Measurements from ENCODE around the gene NPAS2. TPM values are rescaled to one million over a fixed set of nuclear protein-coding genes. Genes with fewer than 3 reads are reported as not detected.
A peak's percentile ranks its signal among the peaks of the same experiment; 100 is the strongest.

NPAS2 gene
- polyA plus RNA-seq, 1 of the 3 experiments (the other 2 are of a cell fraction) = 58.5 TPM

GRCh38 chr2:100975521-100975785, 155.5 kb downstream of the NPAS2 start:
- Histone ChIP-seq H2AFZ (ENCODE audit: low read depth) (no peak overlapping the region), H3K4me3 (ENCODE audit: low read depth in 2 of 2, low read length in 1 of 2) (no peak overlapping the region), H3K27ac (ENCODE audit: low read depth in 2 of 2, low read length in 1 of 2) (no peak overlapping the region), H3K36me3 (replicated peaks in 1 of 2; ENCODE audit: control insufficient read depth in 1 of 2, insufficient read depth in 2 of 2, low read length in 1 of 2) (peaks cover 19 to 55% of the 10 kb centered on the region in 2 experiments), H3F3A (replicated peaks; ENCODE audit: insufficient read depth) (peaks cover 11% of the 10 kb centered on the region), H3K9me2 (no peaks in the 10 kb centered on the region), H3K9ac (no peak overlapping the region), H3K27me3 (ENCODE audit: insufficient read depth) (no peaks in the 10 kb centered on the region), H3K4me1 (ENCODE audit: control insufficient read depth in 1 of 2, insufficient read depth in 2 of 2, low read depth in 1 of 2, low read length in 1 of 2) (peaks cover 0 to 12% of the 10 kb centered on the region in 2 experiments; a peak in 1 of 4 replicates), H3K79me2 (ENCODE audit: insufficient read depth) (no peaks in the 10 kb centered on the region), H4K20me1 (ENCODE audit: insufficient read depth) (no peaks in the 10 kb centered on the region), H3K9me3 (no peaks in the 10 kb centered on the region), H3K4me2 (no peak overlapping the region)
- 84% methylated on average over 7 of the region's 7 CpGs for WGBS (ENCODE audit: low lambda C conversion rate)
- no peak for DNase-seq
- TF ChIP-seq USF1 (IDR thresholded peaks at IDR 0.05; ENCODE audit: borderline replicate concordance, low read depth) = no peak
- TF ChIP-seq PBX3 (IDR thresholded peaks at IDR 0.05) = no peak
- no peak for TF ChIP-seq ZBTB33 (IDR thresholded peaks at IDR 0.05; ENCODE audit: borderline replicate concordance, low read depth)
- no peak for TF ChIP-seq JUND (IDR thresholded peaks at IDR 0.05)
- CTCF ChIA-PET = no interaction called here
- POLR2A ChIA-PET = no interaction called here

DNA sequence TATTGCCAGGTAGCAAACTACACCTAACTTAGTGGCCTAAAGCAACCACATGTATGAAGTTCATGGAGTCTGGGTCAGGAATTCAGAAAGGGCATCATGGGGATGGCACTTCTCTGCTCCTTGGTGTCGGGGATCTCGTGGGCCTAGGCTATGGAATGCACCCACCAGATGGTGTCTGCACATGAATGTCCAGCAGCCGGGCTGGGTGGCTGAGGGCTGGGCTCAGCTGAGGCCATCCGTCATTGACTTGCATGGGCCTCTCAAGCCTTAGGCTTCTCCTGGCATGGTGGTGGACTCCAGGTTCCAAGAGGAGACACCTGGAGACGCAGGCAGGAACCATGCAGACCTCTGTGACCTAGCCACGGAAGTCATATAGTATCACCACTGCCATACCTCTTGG, 156.1 kb downstream of the NPAS2 start:
- peak overlapping the region; percentile 36 to 86; a peak in 3 of 4 replicates for H3K27ac ChIP-seq (ENCODE audit: low read depth in 2 of 2, low read length in 1 of 2)
- no peaks in the 10 kb centered on the region for H3K27me3 ChIP-seq (ENCODE audit: insufficient read depth)
- H3K4me2 ChIP-seq = peak overlapping the region; percentile 72
- no peaks in the 10 kb centered on the region for H3K9me2 ChIP-seq
- DNase-seq = no peak
- H3K9me3 ChIP-seq = no peaks in the 10 kb centered on the region
- ChIA-PET CTCF (interaction anchor here (0.7 to 1.3 kb wide), 3 partner anchors 10 to 366 kb away, joined by 3 to 4 read pairs (median 4); no protein-coding TSS in a partner anchor), POLR2A (interaction anchor here (1.1 kb wide), 1 partner anchor 26 kb away, joined by 3 read pairs; the partner anchor contains the start of gene RPL31)
- no peak overlapping the region for H3K9ac ChIP-seq
- H3K36me3 ChIP-seq (replicated peaks in 1 of 2; ENCODE audit: control insufficient read depth in 1 of 2, insufficient read depth in 2 of 2, low read length in 1 of 2) = peaks cover 19 to 54% of the 10 kb centered on the region in 2 experiments
- 86% methylated on average over 2 of the region's 6 CpGs for WGBS (ENCODE audit: low lambda C conversion rate)
- H3K79me2 ChIP-seq (ENCODE audit: insufficient read depth) = no peaks in the 10 kb centered on the region
- no peak overlapping the region for H2AFZ ChIP-seq (ENCODE audit: low read depth)
- H3K4me1 ChIP-seq (ENCODE audit: control insufficient read depth in 1 of 2, insufficient read depth in 2 of 2, low read depth in 1 of 2, low read length in 1 of 2) = peaks cover 0 to 12% of the 10 kb centered on the region in 2 experiments; a peak in 1 of 4 replicates
- 0 out of 4 replicates have a peak overlapping the region, but pooled peaks of 1 of the 2 experiments have one; percentile 11 for H3K4me3 ChIP-seq (ENCODE audit: low read depth in 2 of 2, low read length in 1 of 2)
- TF ChIP-seq NRF1 (IDR thresholded peaks at IDR 0.05; ENCODE audit: low read depth, low read length) = no peak
- TF ChIP-seq TAF1 (IDR thresholded peaks at IDR 0.05; ENCODE audit: borderline replicate concordance, low read depth, low read length) = no peak
- TF ChIP-seq, protein P1, sequence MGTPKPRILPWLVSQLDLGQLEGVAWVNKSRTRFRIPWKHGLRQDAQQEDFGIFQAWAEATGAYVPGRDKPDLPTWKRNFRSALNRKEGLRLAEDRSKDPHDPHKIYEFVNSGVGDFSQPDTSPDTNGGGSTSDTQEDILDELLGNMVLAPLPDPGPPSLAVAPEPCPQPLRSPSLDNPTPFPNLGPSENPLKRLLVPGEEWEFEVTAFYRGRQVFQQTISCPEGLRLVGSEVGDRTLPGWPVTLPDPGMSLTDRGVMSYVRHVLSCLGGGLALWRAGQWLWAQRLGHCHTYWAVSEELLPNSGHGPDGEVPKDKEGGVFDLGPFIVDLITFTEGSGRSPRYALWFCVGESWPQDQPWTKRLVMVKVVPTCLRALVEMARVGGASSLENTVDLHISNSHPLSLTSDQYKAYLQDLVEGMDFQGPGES (IDR thresholded peaks at IDR 0.05; ENCODE audit: low read depth, low read length) = no peak
- TF ChIP-seq CHD2 (IDR thresholded peaks at IDR 0.05; ENCODE audit: low read length, partially characterized antibody) = no peak
- no peak for TF ChIP-seq EZH2phosphoT487 (IDR thresholded peaks at IDR 0.05; ENCODE audit: borderline replicate concordance, low read depth)
- no peak for TF ChIP-seq RXRA (IDR thresholded peaks at IDR 0.05; ENCODE audit: borderline replicate concordance, low read depth)
- TF ChIP-seq TCF12 (IDR thresholded peaks at IDR 0.05) = no peak
- no peak for TF ChIP-seq POLR2AphosphoS5 (IDR thresholded peaks at IDR 0.05; ENCODE audit: low read depth, low read length)
- no peak for TF ChIP-seq USF1 (IDR thresholded peaks at IDR 0.05; ENCODE audit: borderline replicate concordance, low read depth)
- no peak for TF ChIP-seq FOSL2 (IDR thresholded peaks at IDR 0.05; ENCODE audit: borderline replicate concordance, low read depth)
- TF ChIP-seq SIN3A (IDR thresholded peaks at IDR 0.05; ENCODE audit: borderline replicate concordance, low read depth, low read length) = no peak
- TF ChIP-seq RAD21 (IDR thresholded peaks at IDR 0.05; ENCODE audit: low read length) = no peak
- TF ChIP-seq, protein P2, sequence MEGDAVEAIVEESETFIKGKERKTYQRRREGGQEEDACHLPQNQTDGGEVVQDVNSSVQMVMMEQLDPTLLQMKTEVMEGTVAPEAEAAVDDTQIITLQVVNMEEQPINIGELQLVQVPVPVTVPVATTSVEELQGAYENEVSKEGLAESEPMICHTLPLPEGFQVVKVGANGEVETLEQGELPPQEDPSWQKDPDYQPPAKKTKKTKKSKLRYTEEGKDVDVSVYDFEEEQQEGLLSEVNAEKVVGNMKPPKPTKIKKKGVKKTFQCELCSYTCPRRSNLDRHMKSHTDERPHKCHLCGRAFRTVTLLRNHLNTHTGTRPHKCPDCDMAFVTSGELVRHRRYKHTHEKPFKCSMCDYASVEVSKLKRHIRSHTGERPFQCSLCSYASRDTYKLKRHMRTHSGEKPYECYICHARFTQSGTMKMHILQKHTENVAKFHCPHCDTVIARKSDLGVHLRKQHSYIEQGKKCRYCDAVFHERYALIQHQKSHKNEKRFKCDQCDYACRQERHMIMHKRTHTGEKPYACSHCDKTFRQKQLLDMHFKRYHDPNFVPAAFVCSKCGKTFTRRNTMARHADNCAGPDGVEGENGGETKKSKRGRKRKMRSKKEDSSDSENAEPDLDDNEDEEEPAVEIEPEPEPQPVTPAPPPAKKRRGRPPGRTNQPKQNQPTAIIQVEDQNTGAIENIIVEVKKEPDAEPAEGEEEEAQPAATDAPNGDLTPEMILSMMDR (IDR thresholded peaks at IDR 0.05) = no peak
- no peak for TF ChIP-seq RCOR1 (IDR thresholded peaks at IDR 0.05; ENCODE audit: low read length)
- no peak for TF ChIP-seq TEAD4 (IDR thresholded peaks at IDR 0.05; ENCODE audit: borderline replicate concordance, insufficient read depth)
- no peak for TF ChIP-seq RFX5 (IDR thresholded peaks at IDR 0.05; ENCODE audit: low read length)
- TF ChIP-seq MXI1 (IDR thresholded peaks at IDR 0.05; ENCODE audit: low read depth, low read length) = no peak
- H4K20me1 ChIP-seq (ENCODE audit: insufficient read depth) = no peaks in the 10 kb centered on the region
- H3F3A ChIP-seq (replicated peaks; ENCODE audit: insufficient read depth) = peaks cover 11% of the 10 kb centered on the region

All from SK-N-SH (cell line).